HG03060 (cell line): ENCODE data around the gene DOCK2.
A peak's percentile ranks its signal among the peaks of the same experiment; 100 is the strongest.
"Not testable (repeated sequence)": the region's sequence is repeated elsewhere in the genome, so short reads cannot be mapped to it uniquely, and the experiment has no call there.

Experiments used
- ATAC-seq: cut with Tn5 transposase; IDR thresholded peaks from one replicate; pipeline ENCODE4 v1.9.1; 2021; ENCODE audit warnings: low read depth, moderate number of reproducible peaks; ENCODE audit not compliant: unreplicated experiment

Gene DOCK2

GRCh38 chr5:169711551-169712225 is 74.6 kb downstream of the DOCK2 start:
- no peak for ATAC-seq

GRCh38 chr5:169712428-169712827 is 75.4 kb downstream of the DOCK2 start:
- no peak for ATAC-seq

GRCh38 chr5:169716287-169716686 is 79.2 kb downstream of the DOCK2 start:
- no peak for ATAC-seq

- ATAC-seq, result no peak
Measured at GRCh38 chr5:169717288-169717687, 80.2 kb downstream of the DOCK2 start.

- peak; percentile 55 for ATAC-seq
Measured at GRCh38 chr5:169719360-169720314, 82.6 kb downstream of the DOCK2 start.

GRCh38 chr5:169721771-169722170 is 84.7 kb downstream of the DOCK2 start:
- no peak for ATAC-seq

GRCh38 chr5:169723103-169723831 is 86.2 kb downstream of the DOCK2 start:
- ATAC-seq, result no peak

- no peak for ATAC-seq
Measured at GRCh38 chr5:169724303-169725087, 87.4 kb downstream of the DOCK2 start.

GRCh38 chr5:169725665-169726064 is 88.6 kb downstream of the DOCK2 start:
- ATAC-seq, result not testable (repeated sequence)

- no peak for ATAC-seq
Measured at GRCh38 chr5:169728418-169728817, 91.3 kb downstream of the DOCK2 start.

- no peak for ATAC-seq
Measured at GRCh38 chr5:169731221-169731620, 94.1 kb downstream of the DOCK2 start.

- no peak for ATAC-seq
Measured at GRCh38 chr5:169732841-169733240, 95.8 kb downstream of the DOCK2 start.

GRCh38 chr5:169735913-169736312 is 98.8 kb downstream of the DOCK2 start:
- no peak for ATAC-seq

GRCh38 chr5:169736653-169737052 is 99.6 kb downstream of the DOCK2 start:
- ATAC-seq, result no peak

- no peak for ATAC-seq
Measured at GRCh38 chr5:169740435-169740834, 103.4 kb downstream of the DOCK2 start.

- ATAC-seq, result no peak
Measured at GRCh38 chr5:169742771-169743296, 105.8 kb downstream of the DOCK2 start.

- ATAC-seq, result no peak
Measured at GRCh38 chr5:169744336-169744735, 107.3 kb downstream of the DOCK2 start.

- no peak for ATAC-seq
Measured at GRCh38 chr5:169745441-169746146, 108.5 kb downstream of the DOCK2 start.

GRCh38 chr5:169746147-169746694 is 109.1 kb downstream of the DOCK2 start:
- ATAC-seq, result no peak
